LHCN-M2 (cell line): Measurements from ENCODE around the gene NOLC1. TPM values are rescaled to one million over a fixed set of nuclear protein-coding genes. Genes with fewer than 3 reads are reported as not detected.
A peak's percentile ranks its signal among the peaks of the same experiment; 100 is the strongest.
"Not testable (repeated sequence)": the region's sequence is repeated elsewhere in the genome, so short reads cannot be mapped to it uniquely, and the experiment has no call there.

Experiments used
- DNase-seq: peaks from one replicate; pipeline ENCODE4 v3.0.0-alpha.2; 2012; ENCODE audit warnings: low read depth
- total RNA-seq: library from RNA; depleted of rRNA; stranded (reverse); fragments of >200 nt; gene quantifications from 2 replicates; pipeline ENCODE4 v1.2.3, GENCODE V29; 2014

The NOLC1 gene
- total RNA-seq, 1 experiment from 2014 or later: 96.6 TPM

GRCh38 chr10:102153093-102153620, 968 bp downstream of the NOLC1 start:
- no peak for DNase-seq

GRCh38 chr10:102154466-102155116, 2.4 kb downstream of the NOLC1 start:
- DNase-seq: no peak

DNA sequence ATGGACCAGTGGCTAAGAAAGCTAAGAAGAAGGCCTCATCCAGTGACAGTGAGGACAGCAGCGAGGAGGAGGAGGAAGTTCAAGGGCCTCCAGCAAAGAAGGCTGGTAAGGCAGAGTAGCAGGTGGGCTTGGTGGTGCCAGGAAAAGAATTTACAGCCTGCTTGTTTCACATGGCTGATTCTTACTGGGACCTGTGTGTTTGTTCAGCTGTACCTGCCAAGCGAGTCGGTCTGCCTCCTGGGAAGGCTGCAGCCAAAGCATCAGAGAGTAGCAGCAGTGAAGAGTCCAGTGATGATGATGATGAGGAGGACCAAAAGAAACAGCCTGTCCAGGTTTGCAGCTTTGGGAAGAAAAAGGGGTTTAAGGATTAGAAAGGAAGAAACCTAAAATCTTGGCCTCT, 5.0 kb downstream of the NOLC1 start:
- no peak for DNase-seq

DNA sequence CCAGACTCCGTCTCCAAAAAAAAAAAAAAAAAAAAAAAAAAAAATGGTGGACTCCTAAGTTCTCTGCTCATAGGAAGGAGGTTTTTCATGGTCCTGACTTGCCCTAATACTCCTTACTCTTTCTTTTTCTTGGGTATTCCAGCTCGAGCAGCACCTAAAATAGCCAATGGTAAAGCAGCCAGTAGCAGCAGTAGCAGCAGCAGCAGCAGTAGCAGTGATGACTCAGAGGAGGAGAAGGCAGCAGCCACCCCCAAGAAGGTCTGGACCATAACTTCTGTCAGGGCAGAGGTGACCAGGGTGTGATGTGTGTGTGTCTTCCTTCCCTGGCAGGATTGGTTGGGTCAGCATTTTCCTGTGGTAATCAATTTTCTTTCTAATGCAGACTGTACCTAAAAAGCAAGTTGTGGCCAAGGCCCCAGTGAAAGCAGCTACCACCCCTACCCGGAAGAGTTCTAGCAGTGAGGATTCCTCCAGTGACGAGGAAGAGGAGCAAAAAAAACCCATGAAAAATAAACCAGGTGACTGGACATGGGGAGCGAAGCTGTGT, 6.9 kb downstream of the NOLC1 start:
- peak; percentile 19 for DNase-seq

GRCh38 chr10:102159831-102160230, 7.6 kb downstream of the NOLC1 start:
- DNase-seq: no peak

DNA sequence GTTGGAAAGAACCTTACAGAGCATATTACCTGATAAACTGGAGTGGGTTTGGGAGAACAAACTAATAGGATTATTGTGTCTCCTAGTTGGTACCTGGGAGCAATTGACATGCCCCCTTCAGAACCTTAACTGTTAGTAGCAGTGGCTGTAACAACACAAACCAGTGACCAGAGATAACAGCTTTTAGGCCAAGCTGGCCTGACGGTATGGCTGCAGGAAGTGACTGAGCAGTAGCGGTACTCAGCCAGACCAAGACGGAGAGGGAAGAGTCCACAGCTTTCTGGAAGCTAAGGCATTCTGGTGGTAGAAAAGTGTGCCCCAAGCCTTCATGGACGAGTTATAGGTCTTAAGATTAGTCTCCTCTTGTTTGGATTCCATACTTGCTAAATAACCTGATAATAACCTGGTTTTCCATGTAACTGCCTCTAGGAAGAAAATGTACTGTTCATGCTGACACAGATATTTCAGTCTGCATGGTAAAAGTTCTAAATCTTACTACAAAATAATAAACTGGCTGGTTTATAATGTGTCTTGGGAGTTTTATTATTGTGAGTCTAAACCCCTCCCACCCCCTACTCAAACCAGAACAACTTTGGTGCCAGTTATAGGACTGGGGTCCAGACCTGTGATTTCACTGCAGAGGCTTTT, 11.3 kb downstream of the NOLC1 start:
- no peak for DNase-seq

DNA sequence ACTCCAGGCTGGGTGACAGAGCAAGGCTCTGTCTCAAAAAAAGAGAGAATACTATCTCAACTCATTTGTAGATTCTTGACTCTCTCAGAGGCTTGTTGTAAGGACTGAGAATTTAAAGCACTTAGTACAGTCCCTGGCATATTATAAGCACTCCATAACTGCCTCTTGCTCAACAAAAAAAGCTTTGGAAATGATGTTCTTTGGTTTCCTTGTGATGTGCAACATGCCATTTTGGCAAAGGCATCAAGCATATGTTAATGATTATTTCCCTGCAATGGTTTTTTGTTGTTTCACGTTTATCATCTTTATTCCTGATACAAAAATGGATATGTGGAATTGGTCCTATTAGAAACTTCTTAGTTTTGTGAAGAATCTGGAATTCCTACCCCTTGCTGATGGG, 15.7 kb downstream of the NOLC1 start:
- no peak for DNase-seq

GRCh38 chr10:102170602-102171001, 18.4 kb downstream of the NOLC1 start:
- no peak for DNase-seq

GRCh38 chr10:102172288-102172687, 20.1 kb downstream of the NOLC1 start:
- DNase-seq: no peak

GRCh38 chr10:102175415-102175814, 23.2 kb downstream of the NOLC1 start:
- DNase-seq: peak; percentile 74

- DNase-seq: no peak
Measured at GRCh38 chr10:102184606-102185005, 32.4 kb downstream of the NOLC1 start.

DNA sequence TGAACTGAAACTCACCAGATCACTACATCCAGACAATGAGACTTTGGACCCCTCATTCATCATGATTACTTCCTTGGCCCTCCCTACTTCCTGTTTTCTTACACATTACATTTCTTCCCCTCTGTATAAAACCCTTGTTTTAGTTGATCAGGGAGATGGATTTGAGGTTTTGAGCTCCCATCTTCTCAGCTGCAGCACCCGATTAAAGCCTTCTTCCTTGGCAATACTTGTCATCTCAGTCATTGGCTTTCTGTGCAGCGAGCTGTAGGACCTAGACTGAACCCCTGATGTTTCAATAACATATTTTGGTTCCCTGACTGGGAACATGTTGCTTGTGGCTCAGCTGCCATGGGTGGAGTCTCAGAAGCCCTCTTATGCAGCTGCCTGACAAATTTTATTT, 33.1 kb downstream of the NOLC1 start:
- no peak for DNase-seq

DNA sequence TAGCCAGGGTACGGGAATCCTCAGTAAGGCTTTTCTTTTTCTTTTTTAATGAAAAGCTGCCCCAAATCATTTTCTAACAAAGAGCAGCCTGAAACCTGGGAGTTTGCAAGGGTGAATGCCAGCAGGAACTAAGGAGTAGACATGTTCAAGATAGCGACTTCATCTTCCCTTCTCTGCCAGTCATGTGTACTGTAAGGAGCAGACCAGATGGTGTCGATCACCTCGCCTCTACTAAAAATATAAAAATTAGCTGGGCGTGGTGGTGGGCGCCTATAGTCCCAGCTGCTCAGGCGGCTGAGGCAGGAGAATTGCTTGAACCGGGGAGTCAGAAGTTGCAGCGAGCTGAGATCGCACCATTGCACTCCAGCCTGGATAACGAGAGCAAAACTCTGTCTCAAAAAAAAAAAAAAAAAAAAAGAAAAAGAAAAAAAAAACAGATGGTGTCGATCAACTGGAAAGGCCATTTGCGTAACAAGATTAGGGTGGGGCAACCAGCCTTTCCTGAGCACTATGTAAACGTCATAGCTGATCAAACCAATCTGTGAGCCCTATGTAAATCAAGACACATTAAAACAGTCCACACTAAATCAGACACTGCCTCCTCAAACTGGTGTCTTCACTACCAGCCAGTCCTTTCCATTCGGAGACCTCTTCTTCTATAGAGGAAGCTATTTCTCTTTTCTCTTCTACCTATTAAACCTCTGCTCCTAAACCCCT, 33.8 kb downstream of the NOLC1 start:
- DNase-seq: no peak

DNA sequence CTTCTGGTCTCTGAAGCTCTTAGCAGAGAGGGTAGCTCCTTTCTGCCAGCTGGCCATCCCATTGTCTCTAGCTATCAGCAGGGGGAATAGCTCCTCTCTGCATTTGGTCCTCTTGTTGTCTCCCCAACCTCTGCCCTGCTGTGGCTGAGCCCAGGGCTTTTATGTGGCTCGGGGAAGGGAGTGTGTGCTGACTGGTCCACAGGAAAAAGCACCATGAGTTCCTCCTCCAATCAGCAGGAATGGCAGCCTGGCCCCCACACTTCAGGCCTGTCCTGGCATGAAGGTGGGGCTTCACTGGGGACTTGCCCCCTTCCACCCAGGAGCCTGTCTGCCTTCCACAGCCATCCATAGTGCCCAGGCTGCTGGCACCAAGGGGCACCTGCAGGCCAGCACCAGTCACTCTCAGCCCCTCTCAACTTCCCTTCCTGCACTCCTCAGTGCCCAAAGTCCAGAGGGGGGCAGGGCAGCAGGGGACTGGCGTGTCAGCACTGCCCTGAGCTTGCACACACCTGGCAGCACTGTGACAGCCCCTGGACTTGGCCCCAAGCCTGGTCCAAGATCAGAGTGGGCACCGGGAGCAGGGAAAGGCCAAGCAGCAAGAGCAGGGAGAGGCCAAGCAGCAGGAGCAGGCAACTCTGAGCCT, 36.2 kb downstream of the NOLC1 start:
- no peak for DNase-seq

GRCh38 chr10:102188941-102189898, 37.0 kb downstream of the NOLC1 start:
- not testable (repeated sequence) for DNase-seq

DNA sequence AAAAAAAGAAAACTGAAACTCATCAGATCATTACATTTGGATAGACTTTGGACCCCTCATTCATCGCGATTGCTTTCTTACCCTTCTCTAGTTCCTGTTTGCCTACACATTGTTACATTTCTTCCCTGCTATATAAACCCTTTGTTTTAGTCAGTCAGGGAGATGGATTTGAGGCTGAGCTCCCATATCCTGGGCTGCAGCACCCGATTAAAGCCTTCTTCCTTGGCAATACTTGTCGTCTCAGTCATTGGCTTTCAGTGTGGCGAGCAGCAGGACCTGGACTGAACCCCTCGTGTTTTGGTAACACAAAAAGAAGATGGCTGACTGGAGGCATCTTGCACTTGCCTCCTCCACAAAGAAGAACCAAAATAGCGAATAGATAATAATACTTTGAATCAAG, 39.8 kb downstream of the NOLC1 start:
- DNase-seq: no peak

DNA sequence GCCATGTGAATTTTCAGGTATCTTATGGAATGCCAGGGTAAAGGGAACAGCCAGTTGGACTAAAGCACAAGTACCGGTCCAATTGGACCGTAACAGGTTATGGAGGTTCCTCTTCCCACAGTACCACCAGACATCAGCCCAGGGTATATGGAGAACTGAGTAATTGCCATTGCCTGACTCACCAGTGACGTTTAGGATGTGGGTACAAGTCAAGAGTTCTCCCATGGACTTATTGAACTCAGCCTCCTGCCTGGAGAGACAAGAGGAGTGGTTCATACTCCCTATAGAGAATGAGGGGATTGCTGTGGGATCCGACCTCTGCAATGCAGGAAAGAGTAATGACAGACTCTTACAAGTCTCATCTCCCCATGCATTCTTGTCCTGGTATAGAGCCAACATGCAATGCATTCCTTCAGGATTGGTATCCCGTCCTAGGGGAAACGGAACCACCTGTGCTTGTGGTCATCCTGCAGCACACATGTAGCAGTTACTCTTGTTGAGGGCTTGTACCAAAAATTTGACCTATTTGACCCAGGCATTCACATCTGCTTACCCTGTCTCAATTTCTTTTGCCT, 43.2 kb downstream of the NOLC1 start:
- DNase-seq: peak; percentile 96

DNA sequence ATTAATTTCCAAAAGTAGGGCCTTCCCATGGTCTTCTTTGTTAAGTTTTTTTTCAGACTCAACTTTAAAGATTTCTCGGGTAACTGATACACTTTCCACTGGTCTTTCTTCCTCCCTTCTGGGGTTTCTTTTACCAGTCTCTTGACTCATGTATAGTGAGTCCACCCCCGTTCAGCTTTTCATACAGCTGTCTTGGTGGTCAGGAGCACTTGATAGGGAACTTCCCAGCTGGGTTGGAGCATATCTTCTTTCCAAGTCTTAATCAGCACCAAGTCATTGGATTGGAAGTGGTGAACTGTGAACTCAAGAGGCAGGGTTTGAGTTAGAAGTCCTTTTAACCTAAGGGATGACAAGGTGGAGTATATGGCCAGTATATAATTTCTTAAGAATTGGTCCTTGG, 44.7 kb downstream of the NOLC1 start:
- DNase-seq: peak; percentile 95

GRCh38 chr10:102198027-102198426, 45.8 kb downstream of the NOLC1 start:
- no peak for DNase-seq
